PC-9 (cell line): ENCODE measurements around the gene CRYBB1. TPM values are rescaled to one million over a fixed set of nuclear protein-coding genes. Genes with fewer than 3 reads are reported as not detected.

Source experiments
- BruUV-seq: library from RNA; stranded (reverse); fragments of 400-500 nt; replicated peaks from 2 replicates; lab custom pipeline; 2021; lab: Mats Ljungman, UMichigan
- CTCF ChIA-PET: fragments of 300-600 bp; sonication (Branson Sonifier 250); formaldehyde crosslinking; loops from one replicate; lab custom pipeline; 2022; ENCODE audit warnings: antibody characterized with exemption; lab: Charles Lee
- POLR2A ChIA-PET: fragments of 300-600 bp; sonication (Branson Sonifier 250); formaldehyde crosslinking; loops from one replicate; lab custom pipeline; 2022; ENCODE audit warnings: antibody characterized with exemption; ENCODE audit not compliant: unreplicated experiment; lab: Charles Lee
- DNase-seq, 2 experiments: peaks; one replicate each; pipeline versions ENCODE4 v3.0.0 to v3.0.0-alpha.2; 2015 to 2022; ENCODE audit warnings: mixed read lengths in 1 of 2
- H2AFZ ChIP-seq: fragments of 200-600 bp; sonication (generic); 2 replicates; pipeline ENCODE4 v1.8.1; 2017; ENCODE audit warnings: antibody characterized with exemption
- H3F3A ChIP-seq: fragments of 200-600 bp; sonication (generic); 2 replicates; pipeline ENCODE4 v1.8.1; 2017; ENCODE audit warnings: antibody characterized with exemption, mild to moderate bottlenecking, low read depth; ENCODE audit not compliant: insufficient read depth
- H3K27ac ChIP-seq: fragments of 200-600 bp; sonication (generic); 2 replicates; pipeline ENCODE4 v1.6.1; 2016; ENCODE audit warnings: mixed run types
- H3K27me3 ChIP-seq: fragments of 200-600 bp; sonication (generic); 2 replicates; pipeline ENCODE4 v1.6.1; 2016; ENCODE audit warnings: low read depth, mixed run types; ENCODE audit not compliant: insufficient read depth
- H3K36me3 ChIP-seq: fragments of 200-600 bp; sonication (generic); 2 replicates; pipeline ENCODE4 v1.6.1; 2016; ENCODE audit warnings: low read depth, mixed run types
- H3K4me1 ChIP-seq: fragments of 200-600 bp; sonication (generic); replicated peaks from 2 replicates; pipeline ENCODE4 v1.6.1; 2016; ENCODE audit warnings: mixed run types; ENCODE audit not compliant: insufficient read depth
- H3K4me2 ChIP-seq: fragments of 200-600 bp; sonication (generic); 2 replicates; pipeline ENCODE4 v1.6.1; 2017; ENCODE audit warnings: mixed run types
- H3K4me3 ChIP-seq: fragments of 200-600 bp; sonication (generic); 2 replicates; pipeline ENCODE4 v1.6.1; 2016; ENCODE audit warnings: mixed run types
- H3K79me2 ChIP-seq: fragments of 200-600 bp; sonication (generic); 2 replicates; pipeline ENCODE4 v1.6.1; 2017; ENCODE audit warnings: low read depth, mixed run types
- H3K9me2 ChIP-seq: fragments of 200-600 bp; sonication (generic); 2 replicates; pipeline ENCODE4 v1.8.1; 2017; ENCODE audit warnings: mild to moderate bottlenecking; ENCODE audit not compliant: insufficient read depth
- H3K9me3 ChIP-seq: fragments of 200-600 bp; sonication (generic); 2 replicates; pipeline ENCODE4 v1.8.1; 2016; ENCODE audit warnings: low read depth; ENCODE audit not compliant: insufficient read depth
- H4K20me1 ChIP-seq: fragments of 200-600 bp; sonication (generic); 2 replicates; pipeline ENCODE4 v1.8.1; 2017; ENCODE audit not compliant: insufficient read depth
- EZH2 ChIP-seq: fragments of 200-600 bp; sonication (generic); IDR thresholded peaks from 2 replicates; pipeline ENCODE4 v1.8.0; 2017; ENCODE audit warnings: antibody characterized with exemption, low read depth
- intact Hi-C: fragments of 100-400 bp; cut with micrococcal nuclease; formaldehyde crosslinking; loops from one replicate; pipeline ENCODE4 v1.10.0; 2022; ENCODE audit not compliant: unreplicated experiment
- total RNA-seq: library from RNA; stranded (reverse); gene quantifications from 2 replicates; pipeline ENCODE4 v1.2.3, GENCODE V29; 2021
- TF ChIP-seq, protein P1 (sequence below): fragments of 200-600 bp; sonication (generic); conservative IDR thresholded peaks from 2 replicates; pipeline ENCODE4 v1.6.1; 2017; ENCODE audit warnings: mixed run types, antibody characterized with exemption, mild to moderate bottlenecking, moderate library complexity

The CRYBB1 gene
- total RNA-seq, 1 experiment from 2014 or later, result not detected

DNA sequence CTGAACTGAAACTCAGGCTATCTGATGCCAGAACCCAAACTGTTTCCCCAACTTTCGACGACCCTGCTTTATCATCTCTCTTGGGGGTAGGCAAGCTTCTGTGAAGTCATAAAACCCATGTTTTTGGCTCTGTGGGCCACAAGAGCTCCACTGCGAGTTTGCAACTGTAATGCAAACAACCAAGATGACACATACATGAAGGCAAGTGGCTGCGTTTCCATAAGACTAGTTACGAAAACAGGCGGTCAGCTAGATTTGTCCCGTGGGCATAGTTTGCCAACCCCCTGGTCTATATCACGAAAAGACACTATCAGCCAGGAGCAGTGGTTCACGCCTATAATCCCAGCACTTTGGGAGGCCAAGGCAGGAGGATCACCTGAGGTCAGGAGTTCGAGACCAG, 65.4 kb downstream of the CRYBB1 start:
- Histone ChIP-seq H3K9me2 (no peaks in the 10 kb centered on the region), H3K79me2 (no peaks in the 10 kb centered on the region), H3K4me2 (no peak overlapping the region), H3K4me3 (no peak overlapping the region), H3K27ac (no peak overlapping the region), H4K20me1 (no peaks in the 10 kb centered on the region), H3K4me1 (no peaks in the 10 kb centered on the region), H3F3A (no peaks in the 10 kb centered on the region), H3K36me3 (no peaks in the 10 kb centered on the region), H2AFZ (no peak overlapping the region), H3K9me3 (no peaks in the 10 kb centered on the region), H3K27me3 (no peaks in the 10 kb centered on the region)
- no TSS peak for BruUV-seq
- ChIA-PET CTCF (no interaction called here), POLR2A (no interaction called here)
- TF ChIP-seq, protein P1, sequence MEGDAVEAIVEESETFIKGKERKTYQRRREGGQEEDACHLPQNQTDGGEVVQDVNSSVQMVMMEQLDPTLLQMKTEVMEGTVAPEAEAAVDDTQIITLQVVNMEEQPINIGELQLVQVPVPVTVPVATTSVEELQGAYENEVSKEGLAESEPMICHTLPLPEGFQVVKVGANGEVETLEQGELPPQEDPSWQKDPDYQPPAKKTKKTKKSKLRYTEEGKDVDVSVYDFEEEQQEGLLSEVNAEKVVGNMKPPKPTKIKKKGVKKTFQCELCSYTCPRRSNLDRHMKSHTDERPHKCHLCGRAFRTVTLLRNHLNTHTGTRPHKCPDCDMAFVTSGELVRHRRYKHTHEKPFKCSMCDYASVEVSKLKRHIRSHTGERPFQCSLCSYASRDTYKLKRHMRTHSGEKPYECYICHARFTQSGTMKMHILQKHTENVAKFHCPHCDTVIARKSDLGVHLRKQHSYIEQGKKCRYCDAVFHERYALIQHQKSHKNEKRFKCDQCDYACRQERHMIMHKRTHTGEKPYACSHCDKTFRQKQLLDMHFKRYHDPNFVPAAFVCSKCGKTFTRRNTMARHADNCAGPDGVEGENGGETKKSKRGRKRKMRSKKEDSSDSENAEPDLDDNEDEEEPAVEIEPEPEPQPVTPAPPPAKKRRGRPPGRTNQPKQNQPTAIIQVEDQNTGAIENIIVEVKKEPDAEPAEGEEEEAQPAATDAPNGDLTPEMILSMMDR, result no peak
- no peak for TF ChIP-seq EZH2
- DNase-seq, result no peak
- intact Hi-C loops, result no loop called here

DNA sequence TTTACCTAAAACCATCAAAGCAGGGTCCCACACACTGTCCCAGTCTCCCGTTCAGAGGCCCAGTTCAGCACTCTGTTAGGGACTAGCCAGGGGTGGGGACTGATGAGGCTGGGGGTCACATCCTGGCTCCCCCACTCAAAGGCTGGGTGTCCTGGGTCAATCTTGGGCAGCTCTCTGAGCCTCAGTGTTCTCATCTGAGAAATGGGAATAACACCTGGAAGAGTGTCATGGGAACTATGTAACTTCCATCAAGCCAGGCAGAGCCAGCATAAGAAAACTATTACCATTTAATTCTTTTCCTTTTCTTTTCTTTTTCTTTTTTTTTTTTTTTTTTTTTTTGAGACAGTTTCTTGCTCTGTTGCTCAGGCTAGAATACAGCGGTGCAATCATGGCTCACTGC, 66.3 kb downstream of the CRYBB1 start:
- no TSS peak for BruUV-seq
- intact Hi-C loops, result no loop called here

DNA sequence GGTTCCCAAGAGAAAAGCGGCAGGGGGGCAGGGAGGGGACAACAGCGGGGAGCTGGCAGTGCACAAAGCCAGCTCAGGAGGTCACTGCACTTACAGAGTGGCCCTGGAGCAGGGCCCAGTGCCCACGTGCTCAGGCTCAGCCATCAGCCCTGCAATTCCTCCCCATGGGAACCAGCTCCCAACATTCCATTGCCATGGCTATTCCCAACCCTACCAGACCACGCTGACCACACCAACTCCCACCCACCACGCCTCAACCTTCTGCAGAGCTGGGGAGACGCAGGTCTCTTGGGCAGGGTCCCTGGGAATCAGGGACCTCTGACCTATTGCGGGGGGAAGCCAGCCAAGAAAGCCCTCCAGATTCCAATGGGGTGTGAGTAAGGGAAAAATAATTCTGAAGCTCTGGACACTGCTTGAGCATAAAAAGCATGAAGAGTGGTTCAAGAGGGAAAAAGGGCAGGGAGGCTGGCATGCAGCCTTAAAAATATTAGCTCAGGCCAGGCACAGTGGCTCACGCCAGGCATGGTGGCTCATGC, 67.3 kb downstream of the CRYBB1 start:
- Histone ChIP-seq H3F3A (no peaks in the 10 kb centered on the region), H3K27ac (no peak overlapping the region), H3K4me1 (no peaks in the 10 kb centered on the region), H3K4me2 (no peak overlapping the region), H4K20me1 (no peaks in the 10 kb centered on the region), H3K79me2 (no peaks in the 10 kb centered on the region), H3K9me3 (no peaks in the 10 kb centered on the region), H3K4me3 (no peak overlapping the region), H3K36me3 (no peaks in the 10 kb centered on the region), H3K9me2 (no peaks in the 10 kb centered on the region), H2AFZ (no peak overlapping the region), H3K27me3 (no peaks in the 10 kb centered on the region)
- TF ChIP-seq, protein P1, result no peak
- TF ChIP-seq EZH2, result no peak
- ChIA-PET CTCF (no interaction called here), POLR2A (interaction anchor here (0.5 kb wide), 2 partner anchors 34 to 39 kb away, joined by 3 to 4 read pairs; partner anchors contain the start of gene TFIP11)
- peak in 1 of 2 experiments; percentile 52 for DNase-seq
- intact Hi-C loops, result no loop called here
- no TSS peak for BruUV-seq

More for the DNA sequence above, 66.3 kb downstream of the CRYBB1 start:
- no peak overlapping the region for H3K4me3 ChIP-seq
- no peak overlapping the region for H2AFZ ChIP-seq
- no peaks in the 10 kb centered on the region for H3F3A ChIP-seq
- no peaks in the 10 kb centered on the region for H3K9me3 ChIP-seq
- no peak overlapping the region for H3K4me2 ChIP-seq
- DNase-seq, result no peak
- TF ChIP-seq, protein P1, result no peak
- H3K27me3 ChIP-seq, result no peaks in the 10 kb centered on the region
- POLR2A ChIA-PET, result no interaction called here
- no peaks in the 10 kb centered on the region for H4K20me1 ChIP-seq
- no peaks in the 10 kb centered on the region for H3K36me3 ChIP-seq
- no peaks in the 10 kb centered on the region for H3K4me1 ChIP-seq
- H3K9me2 ChIP-seq, result no peaks in the 10 kb centered on the region
- CTCF ChIA-PET, result no interaction called here
- H3K79me2 ChIP-seq, result no peaks in the 10 kb centered on the region
- no peak overlapping the region for H3K27ac ChIP-seq
